Trophoblast cell (in vitro differentiated cells and primary cell): ENCODE data around the gene POMP.
A peak's percentile ranks its signal among the peaks of the same experiment; 100 is the strongest.

ENCODE experiments used
- DNase-seq, 2 donors: peaks; one replicate each; pipeline ENCODE4 v3.0.0-alpha.2; 2016
- H2AFZ ChIP-seq: 2 replicates; pipeline ENCODE4 v1.6.1; 2013; ENCODE audit warnings: low read length, moderate library complexity, mild to moderate bottlenecking; ENCODE audit not compliant: insufficient read depth, poor library complexity
- H2AK5ac ChIP-seq: 2 replicates; pipeline ENCODE4 v1.6.1; 2013; ENCODE audit warnings: mild to moderate bottlenecking, low read length
- H2BK120ac ChIP-seq: 2 replicates; pipeline ENCODE4 v1.6.1; 2013; ENCODE audit warnings: low read length, mild to moderate bottlenecking, moderate library complexity; ENCODE audit not compliant: insufficient read depth, poor library complexity
- H2BK12ac ChIP-seq: 2 replicates; pipeline ENCODE4 v1.6.1; 2013; ENCODE audit warnings: mild to moderate bottlenecking, low read length, moderate library complexity
- H2BK5ac ChIP-seq: 2 replicates; pipeline ENCODE4 v1.6.1; 2013; ENCODE audit warnings: low read length, low read depth, moderate library complexity, mild to moderate bottlenecking; ENCODE audit not compliant: poor library complexity
- H3K14ac ChIP-seq: 2 replicates; pipeline ENCODE4 v1.6.1; 2013; ENCODE audit warnings: mild to moderate bottlenecking, low read length
- H3K18ac ChIP-seq: 2 replicates; pipeline ENCODE4 v1.6.1; 2013; ENCODE audit warnings: mild to moderate bottlenecking, low read length
- H3K23ac ChIP-seq: 2 replicates; pipeline ENCODE4 v1.6.1; 2013; ENCODE audit warnings: low read length
- H3K27ac ChIP-seq: 2 replicates; pipeline ENCODE4 v1.5.1; 2013; ENCODE audit warnings: low read depth, mild to moderate bottlenecking, inconsistent platforms, low read length, moderate library complexity
- H3K27me3 ChIP-seq: 2 replicates; pipeline ENCODE4 v1.6.1; 2013; ENCODE audit warnings: inconsistent platforms, mild to moderate bottlenecking, low read length, moderate library complexity; ENCODE audit not compliant: insufficient read depth
- H3K36me3 ChIP-seq, 2 experiments: 1 replicate in 1 of 2; 2 replicates in 1 of 2; pipeline ENCODE4 v1.6.1; 2013; ENCODE audit warnings: low read length in 2 of 2, mild to moderate bottlenecking in 2 of 2, moderate library complexity in 1 of 2; ENCODE audit not compliant: insufficient read depth in 2 of 2, control insufficient read depth in 1 of 2
- H3K4ac ChIP-seq: 2 replicates; pipeline ENCODE4 v1.6.1; 2013; ENCODE audit warnings: low read depth, mild to moderate bottlenecking, low read length, moderate library complexity
- H3K4me1 ChIP-seq, 2 experiments: 1 replicate in 1 of 2; 2 replicates in 1 of 2; pipeline ENCODE4 v1.6.1; 2013; ENCODE audit warnings: low read length in 2 of 2, mild to moderate bottlenecking in 2 of 2, moderate library complexity in 1 of 2; ENCODE audit not compliant: insufficient read depth in 2 of 2, control insufficient read depth in 1 of 2
- H3K4me2 ChIP-seq: 2 replicates; pipeline ENCODE4 v1.6.1; 2013; ENCODE audit warnings: inconsistent platforms, mild to moderate bottlenecking, low read length, moderate library complexity
- H3K4me3 ChIP-seq: 2 replicates; pipeline ENCODE4 v1.5.1; 2013; ENCODE audit warnings: mild to moderate bottlenecking, low read depth, low read length, inconsistent platforms
- H3K79me1 ChIP-seq: one replicate; pipeline ENCODE4 v1.6.1; 2013; ENCODE audit warnings: low read length
- H3K79me2 ChIP-seq: 2 replicates; pipeline ENCODE4 v1.6.1; 2013; ENCODE audit warnings: low read length, mild to moderate bottlenecking; ENCODE audit not compliant: control insufficient read depth, insufficient read depth, poor library complexity
- H3K9ac ChIP-seq: 2 replicates; pipeline ENCODE4 v1.6.1; 2013; ENCODE audit warnings: mild to moderate bottlenecking, low read length
- H3K9me3 ChIP-seq: 2 replicates; pipeline ENCODE4 v1.6.1; 2013; ENCODE audit warnings: low read depth, mild to moderate bottlenecking, control low read depth, inconsistent platforms, low read length; ENCODE audit not compliant: insufficient read depth
- H4K12ac ChIP-seq: 2 replicates; pipeline ENCODE4 v1.6.1; 2013; ENCODE audit warnings: low read depth, mild to moderate bottlenecking, low read length, moderate library complexity
- H4K8ac ChIP-seq: 2 replicates; pipeline ENCODE4 v1.6.1; 2013; ENCODE audit warnings: low read depth, mild to moderate bottlenecking, low read length, moderate library complexity
- H4K91ac ChIP-seq: one replicate; pipeline ENCODE4 v1.6.1; 2013; ENCODE audit warnings: low read depth, mild to moderate bottlenecking, low read length, moderate library complexity
- WGBS: extraction: QIAGEN DNeasy Blood & Tissue Kit; methylation state at CpG from one replicate; pipeline ENCODE4 v1.1.7; 2013; ENCODE audit warnings: missing lambda C conversion rate; ENCODE audit not compliant: insufficient read length, insufficient coverage; ENCODE audit errors: extremely low coverage; 5-methylcytosine and 5-hydroxymethylcytosine counted together

The POMP gene

GRCh38 chr13:28620011-28620830 is 38.7 kb upstream of the POMP start:
- Histone ChIP-seq H2BK12ac (no peak overlapping the region), H2AFZ (no peak overlapping the region), H2AK5ac (no peak overlapping the region), H3K27ac (no peak overlapping the region), H3K9ac (no peak overlapping the region), H3K18ac (no peak overlapping the region), H3K14ac (no peak overlapping the region), H3K36me3 (no peaks in the 10 kb centered on the region), H4K91ac (no peak overlapping the region), H3K4me3 (no peak overlapping the region), H3K9me3 (peaks cover 4% of the 10 kb centered on the region), H2BK120ac (no peak overlapping the region), H3K4me1 (peaks cover 4 to 6% of the 10 kb centered on the region in 2 experiments), H3K4ac (no peak overlapping the region), H3K4me2 (no peak overlapping the region), H3K79me2 (no peaks in the 10 kb centered on the region), H3K23ac (no peak overlapping the region), H3K79me1 (no peaks in the 10 kb centered on the region), H4K8ac (no peak overlapping the region), H4K12ac (no peak overlapping the region), H3K27me3 (no peaks in the 10 kb centered on the region), H2BK5ac (no peak overlapping the region)
- DNase-seq: peak; percentile 93 to 95
- no CpG with 5 or more reads among the region's 8 CpGs for WGBS

- no peak overlapping the region for H3K18ac ChIP-seq
- no peak overlapping the region for H2BK120ac ChIP-seq
- no peak overlapping the region for H2BK12ac ChIP-seq
- H4K8ac ChIP-seq: no peak overlapping the region
- no peaks in the 10 kb centered on the region for H3K36me3 ChIP-seq
- H3K9me3 ChIP-seq: peaks cover 4% of the 10 kb centered on the region
- H3K4me2 ChIP-seq: no peak overlapping the region
- no peak overlapping the region for H2AK5ac ChIP-seq
- H2BK5ac ChIP-seq: no peak overlapping the region
- no peak overlapping the region for H3K27ac ChIP-seq
- H3K79me2 ChIP-seq: no peaks in the 10 kb centered on the region
- no peak overlapping the region for H2AFZ ChIP-seq
- peaks cover 4 to 6% of the 10 kb centered on the region in 2 experiments for H3K4me1 ChIP-seq
- no peak overlapping the region for H3K9ac ChIP-seq
- H3K23ac ChIP-seq: no peak overlapping the region
- H3K79me1 ChIP-seq: no peaks in the 10 kb centered on the region
- no peak overlapping the region for H4K91ac ChIP-seq
- H3K14ac ChIP-seq: no peak overlapping the region
- no peak overlapping the region for H4K12ac ChIP-seq
- no peaks in the 10 kb centered on the region for H3K27me3 ChIP-seq
- DNase-seq: peak in 1 of 2 donors; percentile 34
- H3K4ac ChIP-seq: no peak overlapping the region
- H3K4me3 ChIP-seq: no peak overlapping the region
- WGBS: no CpG with 5 or more reads among the region's 5 CpGs
These were observed 37.5 kb upstream of the POMP start for GRCh38 chr13:28621449-28621848.

- Histone ChIP-seq H3K9ac (no peak overlapping the region), H4K91ac (no peak overlapping the region), H4K12ac (no peak overlapping the region), H3K9me3 (peaks cover 4% of the 10 kb centered on the region), H2BK5ac (no peak overlapping the region), H3K27me3 (no peaks in the 10 kb centered on the region), H3K4me3 (no peak overlapping the region), H3K36me3 (no peaks in the 10 kb centered on the region), H2AK5ac (peak overlapping the region; percentile 51), H4K8ac (no peak overlapping the region), H3K79me2 (no peaks in the 10 kb centered on the region), H3K23ac (no peak overlapping the region), H3K14ac (no peak overlapping the region), H3K4ac (no peak overlapping the region), H3K18ac (no peak overlapping the region), H2BK12ac (no peak overlapping the region), H3K27ac (no peak overlapping the region), H3K4me2 (no peak overlapping the region), H3K79me1 (no peaks in the 10 kb centered on the region), H2AFZ (no peak overlapping the region), H3K4me1 (peaks cover 4 to 6% of the 10 kb centered on the region in 2 experiments), H2BK120ac (no peak overlapping the region)
- no peak for DNase-seq
- no CpG with 5 or more reads among the region's 8 CpGs for WGBS
These were observed 36.6 kb upstream of the POMP start for GRCh38 chr13:28622286-28622685.

- no CpG with 5 or more reads among the region's 15 CpGs for WGBS
These were observed 34.9 kb upstream of the POMP start for GRCh38 chr13:28623782-28624706.

More at GRCh38 chr13:28623782-28624706, 34.9 kb upstream of the POMP start:
- Histone ChIP-seq H4K12ac (no peak overlapping the region), H2BK12ac (no peak overlapping the region), H2BK120ac (no peak overlapping the region), H2AK5ac (no peak overlapping the region), H3K14ac (no peak overlapping the region), H3K4me1 (peaks cover 3 to 4% of the 10 kb centered on the region in 2 experiments), H2AFZ (no peak overlapping the region), H3K9ac (no peak overlapping the region), H3K9me3 (no peaks in the 10 kb centered on the region), H4K8ac (peak overlapping the region; percentile 71), H3K27me3 (no peaks in the 10 kb centered on the region), H3K79me1 (no peaks in the 10 kb centered on the region), H3K79me2 (no peaks in the 10 kb centered on the region), H3K4me2 (no peak overlapping the region), H3K23ac (no peak overlapping the region), H4K91ac (no peak overlapping the region), H3K4ac (no peak overlapping the region), H3K36me3 (no peaks in the 10 kb centered on the region), H3K27ac (no peak overlapping the region), H2BK5ac (no peak overlapping the region), H3K4me3 (peak overlapping the region; percentile 16), H3K18ac (no peak overlapping the region)
- DNase-seq: no peak
